ENCODE results near the gene FAM210B. TPM values are rescaled to one million over a fixed set of nuclear protein-coding genes. Genes with fewer than 3 reads are reported as not detected.

The FAM210B gene
- total and polyA plus RNA-seq, 2 experiments from 2014 or later = 15.4 to 16.2 TPM

GRCh38 chr20:56395166-56395565, 36.4 kb downstream of the FAM210B start:
- H3K36me3 Mint-ChIP-seq (ENCODE audit: low read depth) = peaks cover 60% of the 10 kb centered on the region
- peaks cover 3% of the 10 kb centered on the region; the same call in 1 of the 2 replicates for H3F3A ChIP-seq (replicated peaks; ENCODE audit: low read depth)
- no peak overlapping the region for H3K27ac Mint-ChIP-seq
- no peak overlapping the region for H3K4me2 ChIP-seq
- ATAC-seq = no peak
- no peaks in the 10 kb centered on the region for H3K27me3 Mint-ChIP-seq (ENCODE audit: insufficient read depth, low read depth, poor library complexity)
- H3K36me3 ChIP-seq (ENCODE audit: insufficient read depth) = peaks cover 48% of the 10 kb centered on the region
- H4K20me1 ChIP-seq (replicated peaks; ENCODE audit: insufficient read depth) = peaks cover 22% of the 10 kb centered on the region
- H3K27ac ChIP-seq (ENCODE audit: low read depth) = no peak overlapping the region
- no peak for DNase-seq (ENCODE audit: low spot score)
- H3K4me1 Mint-ChIP-seq = peaks cover 6% of the 10 kb centered on the region
- no peak overlapping the region for H3K4me3 Mint-ChIP-seq
- peaks cover 15% of the 10 kb centered on the region for H3K4me1 ChIP-seq (ENCODE audit: insufficient read depth)
- H3K79me2 ChIP-seq (replicated peaks; ENCODE audit: insufficient read depth) = peaks cover 47% of the 10 kb centered on the region
- H2AFZ ChIP-seq = no peak overlapping the region
- no peak for TF ChIP-seq REST (IDR thresholded peaks at IDR 0.05; ENCODE audit: unreplicated experiment)
- no peak for TF ChIP-seq CREB1 (CRISPR knock-in tag; IDR thresholded peaks at IDR 0.05; ENCODE audit: low read depth)
- TF ChIP-seq, protein P1, sequence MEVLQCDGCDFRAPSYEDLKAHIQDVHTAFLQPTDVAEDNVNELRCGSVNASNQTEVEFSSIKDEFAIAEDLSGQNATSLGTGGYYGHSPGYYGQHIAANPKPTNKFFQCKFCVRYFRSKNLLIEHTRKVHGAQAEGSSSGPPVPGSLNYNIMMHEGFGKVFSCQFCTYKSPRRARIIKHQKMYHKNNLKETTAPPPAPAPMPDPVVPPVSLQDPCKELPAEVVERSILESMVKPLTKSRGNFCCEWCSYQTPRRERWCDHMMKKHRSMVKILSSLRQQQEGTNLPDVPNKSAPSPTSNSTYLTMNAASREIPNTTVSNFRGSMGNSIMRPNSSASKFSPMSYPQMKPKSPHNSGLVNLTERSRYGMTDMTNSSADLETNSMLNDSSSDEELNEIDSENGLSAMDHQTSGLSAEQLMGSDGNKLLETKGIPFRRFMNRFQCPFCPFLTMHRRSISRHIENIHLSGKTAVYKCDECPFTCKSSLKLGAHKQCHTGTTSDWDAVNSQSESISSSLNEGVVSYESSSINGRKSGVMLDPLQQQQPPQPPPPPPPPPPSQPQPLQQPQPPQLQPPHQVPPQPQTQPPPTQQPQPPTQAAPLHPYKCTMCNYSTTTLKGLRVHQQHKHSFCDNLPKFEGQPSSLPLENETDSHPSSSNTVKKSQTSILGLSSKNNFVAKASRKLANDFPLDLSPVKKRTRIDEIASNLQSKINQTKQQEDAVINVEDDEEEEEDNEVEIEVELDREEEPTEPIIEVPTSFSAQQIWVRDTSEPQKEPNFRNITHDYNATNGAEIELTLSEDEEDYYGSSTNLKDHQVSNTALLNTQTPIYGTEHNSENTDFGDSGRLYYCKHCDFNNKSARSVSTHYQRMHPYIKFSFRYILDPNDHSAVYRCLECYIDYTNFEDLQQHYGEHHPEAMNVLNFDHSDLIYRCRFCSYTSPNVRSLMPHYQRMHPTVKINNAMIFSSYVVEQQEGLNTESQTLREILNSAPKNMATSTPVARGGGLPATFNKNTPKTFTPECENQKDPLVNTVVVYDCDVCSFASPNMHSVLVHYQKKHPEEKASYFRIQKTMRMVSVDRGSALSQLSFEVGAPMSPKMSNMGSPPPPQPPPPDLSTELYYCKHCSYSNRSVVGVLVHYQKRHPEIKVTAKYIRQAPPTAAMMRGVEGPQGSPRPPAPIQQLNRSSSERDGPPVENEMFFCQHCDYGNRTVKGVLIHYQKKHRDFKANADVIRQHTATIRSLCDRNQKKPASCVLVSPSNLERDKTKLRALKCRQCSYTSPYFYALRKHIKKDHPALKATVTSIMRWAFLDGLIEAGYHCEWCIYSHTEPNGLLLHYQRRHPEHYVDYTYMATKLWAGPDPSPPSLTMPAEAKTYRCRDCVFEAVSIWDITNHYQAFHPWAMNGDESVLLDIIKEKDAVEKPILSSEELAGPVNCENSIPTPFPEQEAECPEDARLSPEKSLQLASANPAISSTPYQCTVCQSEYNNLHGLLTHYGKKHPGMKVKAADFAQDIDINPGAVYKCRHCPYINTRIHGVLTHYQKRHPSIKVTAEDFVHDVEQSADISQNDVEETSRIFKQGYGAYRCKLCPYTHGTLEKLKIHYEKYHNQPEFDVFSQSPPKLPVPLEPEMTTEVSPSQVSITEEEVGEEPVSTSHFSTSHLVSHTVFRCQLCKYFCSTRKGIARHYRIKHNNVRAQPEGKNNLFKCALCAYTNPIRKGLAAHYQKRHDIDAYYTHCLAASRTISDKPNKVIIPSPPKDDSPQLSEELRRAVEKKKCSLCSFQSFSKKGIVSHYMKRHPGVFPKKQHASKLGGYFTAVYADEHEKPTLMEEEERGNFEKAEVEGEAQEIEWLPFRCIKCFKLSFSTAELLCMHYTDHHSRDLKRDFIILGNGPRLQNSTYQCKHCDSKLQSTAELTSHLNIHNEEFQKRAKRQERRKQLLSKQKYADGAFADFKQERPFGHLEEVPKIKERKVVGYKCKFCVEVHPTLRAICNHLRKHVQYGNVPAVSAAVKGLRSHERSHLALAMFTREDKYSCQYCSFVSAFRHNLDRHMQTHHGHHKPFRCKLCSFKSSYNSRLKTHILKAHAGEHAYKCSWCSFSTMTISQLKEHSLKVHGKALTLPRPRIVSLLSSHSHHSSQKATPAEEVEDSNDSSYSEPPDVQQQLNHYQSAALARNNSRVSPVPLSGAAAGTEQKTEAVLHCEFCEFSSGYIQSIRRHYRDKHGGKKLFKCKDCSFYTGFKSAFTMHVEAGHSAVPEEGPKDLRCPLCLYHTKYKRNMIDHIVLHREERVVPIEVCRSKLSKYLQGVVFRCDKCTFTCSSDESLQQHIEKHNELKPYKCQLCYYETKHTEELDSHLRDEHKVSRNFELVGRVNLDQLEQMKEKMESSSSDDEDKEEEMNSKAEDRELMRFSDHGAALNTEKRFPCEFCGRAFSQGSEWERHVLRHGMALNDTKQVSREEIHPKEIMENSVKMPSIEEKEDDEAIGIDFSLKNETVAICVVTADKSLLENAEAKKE (CRISPR knock-in tag; IDR thresholded peaks at IDR 0.05) = no peak
- no peak for TF ChIP-seq ZNF114 (CRISPR knock-in tag; IDR thresholded peaks at IDR 0.05)
- TF ChIP-seq POLR2AphosphoS5 (IDR thresholded peaks at IDR 0.05; ENCODE audit: low read depth) = no peak
- TF ChIP-seq STAT1 (IDR thresholded peaks at IDR 0.05; ENCODE audit: unreplicated experiment) = no peak
- no peak for TF ChIP-seq NANOG (IDR thresholded peaks at IDR 0.05; ENCODE audit: borderline replicate concordance)
- TF ChIP-seq EZH2 (IDR thresholded peaks at IDR 0.05; ENCODE audit: low read depth, unreplicated experiment) = no peak
- no peak for TF ChIP-seq CTCF (conservative IDR thresholded peaks at IDR 0.05; ENCODE audit: low read depth in 2 of 2)
- TF ChIP-seq, protein P2, sequence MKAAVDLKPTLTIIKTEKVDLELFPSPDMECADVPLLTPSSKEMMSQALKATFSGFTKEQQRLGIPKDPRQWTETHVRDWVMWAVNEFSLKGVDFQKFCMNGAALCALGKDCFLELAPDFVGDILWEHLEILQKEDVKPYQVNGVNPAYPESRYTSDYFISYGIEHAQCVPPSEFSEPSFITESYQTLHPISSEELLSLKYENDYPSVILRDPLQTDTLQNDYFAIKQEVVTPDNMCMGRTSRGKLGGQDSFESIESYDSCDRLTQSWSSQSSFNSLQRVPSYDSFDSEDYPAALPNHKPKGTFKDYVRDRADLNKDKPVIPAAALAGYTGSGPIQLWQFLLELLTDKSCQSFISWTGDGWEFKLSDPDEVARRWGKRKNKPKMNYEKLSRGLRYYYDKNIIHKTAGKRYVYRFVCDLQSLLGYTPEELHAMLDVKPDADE (IDR thresholded peaks at IDR 0.05) = no peak
- no peak for TF ChIP-seq ZNF331 (CRISPR knock-in tag; IDR thresholded peaks at IDR 0.05; ENCODE audit: low read depth)
- TF ChIP-seq JUNB (IDR thresholded peaks at IDR 0.05; ENCODE audit: unreplicated experiment) = no peak
- TF ChIP-seq EZH2phosphoT487 (IDR thresholded peaks at IDR 0.05; ENCODE audit: unreplicated experiment) = no peak
- no peaks in the 10 kb centered on the region; the same call in 2 of the 3 replicates for H3K9me3 Mint-ChIP-seq
- no peaks in the 10 kb centered on the region for H3K27me3 ChIP-seq (ENCODE audit: insufficient read depth)
- H3K4me3 ChIP-seq = no peak overlapping the region
- H3K9me2 ChIP-seq (ENCODE audit: insufficient read depth) = no peaks in the 10 kb centered on the region
